K562 (cell line): ENCODE data around the gene MRPL2. TPM values are rescaled to one million over a fixed set of nuclear protein-coding genes. Genes with fewer than 3 reads are reported as not detected.

Source experiments
- ATAC-seq: fragments of 200-7000 bp; cut with Tn5 transposase; 3 replicates; pipeline ENCODE4 v1.9.1; 2020; ENCODE audit warnings: moderate library complexity
- BruUV-seq: library from RNA; stranded (reverse); fragments of 400-500 nt; replicated peaks from 2 replicates; lab custom pipeline; 2021; lab: Mats Ljungman, UMichigan
- CTCF ChIA-PET: fragments of 300-600 bp; formaldehyde crosslinking; extraction: SDS; loops from one replicate; lab custom pipeline; 2021; ENCODE audit warnings: low intra/inter-chr PET ratio; lab: Yijun Ruan, JAX
- POLR2A ChIA-PET: fragments of 300-600, 350-650 bp; sonication (Branson Sonifier 250); formaldehyde crosslinking; extraction: SDS; loops from one replicate; lab custom pipeline; 2021; ENCODE audit warnings: antibody characterized with exemption, inconsistent platforms; lab: Yijun Ruan, JAX
- DNase-seq, 4 experiments: peaks; one replicate each; pipeline versions ENCODE4 v3.0.0 to v3.0.0-alpha.2; 2011 to 2018; ENCODE audit warnings: low spot score in 3 of 4, mixed read lengths in 3 of 4; ENCODE audit errors: extremely low read depth in 1 of 4
- FAIRE-seq: peaks from 2 replicates; lab custom pipeline; 2011; peaks lifted over from hg19 to GRCh38; lab: Jason Lieb, UNC
- H2AFZ ChIP-seq: 2 replicates; pipeline ENCODE4 v1.6.0; 2011; ENCODE audit warnings: low read depth, low read length, control low read depth, inconsistent platforms
- H3K27ac ChIP-seq: fragments of 200-600 bp; 3 replicates; pipeline ENCODE4 v1.8.0; 2011; ENCODE audit warnings: low read depth, mild to moderate bottlenecking, control low read depth, inconsistent platforms, low read length, moderate library complexity, mixed read lengths; ENCODE audit errors: extremely low read depth
- H3K27me3 ChIP-seq, 2 experiments: fragments of 300-600 bp in 1 of 2; 2 replicates in 1 of 2; 3 replicates in 1 of 2; pipeline versions ENCODE4 v1.6.0 to v1.8.0; 2011; ENCODE audit warnings: inconsistent platforms in 2 of 2, low read length in 2 of 2, mild to moderate bottlenecking in 1 of 2, mixed read lengths in 1 of 2, moderate library complexity in 1 of 2; ENCODE audit not compliant: control insufficient read depth in 2 of 2, insufficient read depth in 2 of 2
- H3K36me3 ChIP-seq: fragments of 300-600 bp; 3 replicates; pipeline ENCODE4 v1.8.0; 2011; ENCODE audit warnings: mild to moderate bottlenecking, low read length, inconsistent platforms; ENCODE audit not compliant: control insufficient read depth, insufficient read depth
- H3K4me1 ChIP-seq, 2 experiments: fragments of 200-600 bp in 1 of 2; replicated peaks in 1 of 2; 2 replicates in 1 of 2; 3 replicates in 1 of 2; pipeline versions ENCODE4 v1.5.1 to v1.8.0; 2011; ENCODE audit warnings: inconsistent platforms in 2 of 2, low read length in 2 of 2, mild to moderate bottlenecking in 1 of 2, mixed read lengths in 1 of 2, moderate library complexity in 1 of 2; ENCODE audit not compliant: control insufficient read depth in 2 of 2, insufficient read depth in 2 of 2
- H3K4me2 ChIP-seq: 2 replicates; pipeline ENCODE4 v1.6.1; 2011; ENCODE audit warnings: low read length, control low read depth, inconsistent platforms, mixed read lengths; ENCODE audit not compliant: insufficient read depth
- H3K4me3 ChIP-seq: fragments of 200-600 bp; sonication (generic), shearing (Covaris generic); 2 replicates; pipeline ENCODE4 v1.5.1; 2016; ENCODE audit warnings: control low read depth, inconsistent platforms
- H3K79me2 ChIP-seq: fragments of 200-600 bp; 3 replicates; pipeline ENCODE4 v1.8.0; 2011; ENCODE audit warnings: low read length, inconsistent platforms; ENCODE audit not compliant: control insufficient read depth, insufficient read depth
- H3K9ac ChIP-seq, 2 experiments: 2 replicates each; pipeline versions ENCODE4 v1.6.0 to v1.6.1; 2011; ENCODE audit warnings: low read depth in 2 of 2, low read length in 2 of 2, control low read depth in 1 of 2, inconsistent platforms in 1 of 2, mild to moderate bottlenecking in 1 of 2, mixed read lengths in 1 of 2; ENCODE audit not compliant: insufficient read depth in 1 of 2
- H3K9me1 ChIP-seq: one replicate; pipeline ENCODE4 v1.6.0; 2011; ENCODE audit warnings: inconsistent platforms, mild to moderate bottlenecking, low read length, moderate library complexity; ENCODE audit not compliant: control insufficient read depth, insufficient read depth
- H3K9me3 ChIP-seq: replicated peaks from 2 replicates; pipeline ENCODE4 v1.5.1; 2011; ENCODE audit warnings: low read depth, low read length, inconsistent platforms; ENCODE audit not compliant: control insufficient read depth, insufficient read depth
- H4K20me1 ChIP-seq: replicated peaks from 2 replicates; pipeline ENCODE4 v1.6.1; 2011; ENCODE audit warnings: low read length, inconsistent platforms, mixed read lengths; ENCODE audit not compliant: control insufficient read depth, insufficient read depth
- CAMTA2 ChIP-seq: fragments of 250-450 bp; sonication (Bioruptor Pico); conservative IDR thresholded peaks from 2 replicates; pipeline ENCODE4 v1.5.1; 2022
- CHAMP1 ChIP-seq: fragments of 450-650 bp; IDR thresholded peaks from 2 replicates; pipeline ENCODE4 v1.6.1; 2016; ENCODE audit warnings: mild to moderate bottlenecking
- FOS ChIP-seq: IDR thresholded peaks from 3 replicates; pipeline ENCODE4 v1.6.1; 2011; ENCODE audit not compliant: insufficient read length; ENCODE audit errors: extremely low read depth
- JUN ChIP-seq, 2 experiments: sonication (generic) in 1 of 2; formaldehyde crosslinking in 1 of 2; IDR thresholded peaks; 2 replicates each; pipeline versions ENCODE4 v1.6.1 to v1.8.0; 2012 to 2022; ENCODE audit warnings: borderline replicate concordance in 2 of 2, mild to moderate bottlenecking in 2 of 2, improper control_type of control experiment in 1 of 2, low read depth in 1 of 2, low read length in 1 of 2, missing genetic modification reagents in 1 of 2
- PHF20 ChIP-seq: fragments of 450-650 bp; IDR thresholded peaks from 2 replicates; pipeline ENCODE4 v1.6.1; 2018; ENCODE audit not compliant: partially characterized antibody
- RBBP5 ChIP-seq: fragments of 200-600 bp; sonication (generic); IDR thresholded peaks from 2 replicates; pipeline ENCODE4 v1.6.1; 2012; ENCODE audit warnings: borderline replicate concordance, mild to moderate bottlenecking, low read length, control low read depth, inconsistent platforms; ENCODE audit not compliant: insufficient read depth, poor library complexity, severe bottlenecking
- SAFB2 ChIP-seq: fragments of 200-400 bp; formaldehyde crosslinking; IDR thresholded peaks from 2 replicates; pipeline ENCODE4 v1.6.1; 2018; ENCODE audit warnings: borderline replicate concordance, low read length, low read depth, moderate library complexity; ENCODE audit not compliant: severe bottlenecking
- SMAD1 ChIP-seq: fragments of 150-350 bp; IDR thresholded peaks from 2 replicates; pipeline ENCODE4 v1.6.1; 2014; ENCODE audit warnings: low read length, low read depth; ENCODE audit not compliant: partially characterized antibody
- TSC22D4 ChIP-seq: fragments of 450-650 bp; IDR thresholded peaks from 2 replicates; pipeline ENCODE4 v1.6.1; 2016; ENCODE audit warnings: missing genetic modification characterization, missing biosample characterization, control low read depth
- ZKSCAN3 ChIP-seq: fragments of 250-450 bp; sonication (Bioruptor Pico); IDR thresholded peaks from 2 replicates; pipeline ENCODE4 v1.4.0; 2020
- ZNF143 ChIP-seq: sonication (generic); formaldehyde crosslinking; IDR thresholded peaks from 2 replicates; pipeline ENCODE4 v1.9.0; 2022; ENCODE audit warnings: mild to moderate bottlenecking, missing genetic modification reagents
- ZNF165 ChIP-seq: fragments of 250-450 bp; sonication (Bioruptor Pico); IDR thresholded peaks from 2 replicates; pipeline ENCODE4 v1.4.0; 2020; ENCODE audit warnings: borderline replicate concordance
- ZNF639 ChIP-seq, 2 experiments: fragments of 200-800 bp in 1 of 2; sonication (Bioruptor generic) in 1 of 2; sonication (generic) in 1 of 2; formaldehyde crosslinking in 1 of 2; IDR thresholded peaks in 1 of 2; conservative IDR thresholded peaks in 1 of 2; 2 replicates each; pipeline versions ENCODE4 v1.5.0 to v1.6.1; 2016 to 2020; ENCODE audit warnings: missing compliant biosample characterization in 1 of 2, missing genetic modification characterization in 1 of 2, missing genetic modification reagents in 1 of 2
- whole genome bisulfite sequencing: fragments of 100-300 bp; shearing (Covaris generic); methylation state at CpG from one replicate; pipeline ENCODE4 v1.1.6; 2016; ENCODE audit warnings: low coverage, mixed read lengths; ENCODE audit not compliant: insufficient coverage; ENCODE audit errors: missing lambda C conversion rate; 5-methylcytosine and 5-hydroxymethylcytosine counted together
- in situ Hi-C: fragments of 300-500 bp; cut with MboI; formaldehyde crosslinking; loops from 4 replicates; pipeline ENCODE4 v1.15.0; 2018; ENCODE audit warnings: inconsistent platforms, mixed read lengths
- intact Hi-C: fragments of 100-400 bp; cut with micrococcal nuclease; formaldehyde crosslinking; loops from 2 replicates; pipeline ENCODE4 v1.14.2; 2022
- polyA plus RNA-seq, 8 experiments: library from polyadenylated mRNA; depleted of rRNA in 4 of 8; stranded (reverse) in 5 of 8; unstranded in 3 of 8; fragments of >200 nt; fragmentation: Nextera tagmentation in 2 of 8; fragmentation: Illumina TruSeq in 1 of 8; extraction: Ambion mirVana in 2 of 8; extraction: Trizol in 1 of 8; gene quantifications; 2 replicates each; pipeline versions ENCODE4 v1.2.1 to v1.2.3, GENCODE V29; 2011 to 2014; ENCODE audit warnings: inconsistent platforms in 1 of 8, missing spikeins in 1 of 8
- total RNA-seq, 7 experiments: library from RNA; depleted of rRNA in 6 of 7; stranded (reverse); fragments of >200 nt in 6 of 7; fragmentation: Illumina TruSeq in 2 of 7; extraction: Trizol in 2 of 7; gene quantifications; 2 replicates each; pipeline versions ENCODE4 v1.2.1 to v1.2.3, GENCODE V29; 2011 to 2021; ENCODE audit warnings: low replicate concordance in 1 of 7
- TF ChIP-seq, protein P1 (sequence below): fragments of 200-400 bp; formaldehyde crosslinking; IDR thresholded peaks from 2 replicates; pipeline ENCODE4 v1.6.1; 2017; ENCODE audit warnings: mild to moderate bottlenecking, low read depth, low read length, moderate library complexity

Gene MRPL2
- total and polyA plus RNA-seq, 9 of the 15 experiments (the other 6 are each of a cell fraction or from before 2014, with no cell fraction given): 63.1 to 262 (median 121) TPM

DNA sequence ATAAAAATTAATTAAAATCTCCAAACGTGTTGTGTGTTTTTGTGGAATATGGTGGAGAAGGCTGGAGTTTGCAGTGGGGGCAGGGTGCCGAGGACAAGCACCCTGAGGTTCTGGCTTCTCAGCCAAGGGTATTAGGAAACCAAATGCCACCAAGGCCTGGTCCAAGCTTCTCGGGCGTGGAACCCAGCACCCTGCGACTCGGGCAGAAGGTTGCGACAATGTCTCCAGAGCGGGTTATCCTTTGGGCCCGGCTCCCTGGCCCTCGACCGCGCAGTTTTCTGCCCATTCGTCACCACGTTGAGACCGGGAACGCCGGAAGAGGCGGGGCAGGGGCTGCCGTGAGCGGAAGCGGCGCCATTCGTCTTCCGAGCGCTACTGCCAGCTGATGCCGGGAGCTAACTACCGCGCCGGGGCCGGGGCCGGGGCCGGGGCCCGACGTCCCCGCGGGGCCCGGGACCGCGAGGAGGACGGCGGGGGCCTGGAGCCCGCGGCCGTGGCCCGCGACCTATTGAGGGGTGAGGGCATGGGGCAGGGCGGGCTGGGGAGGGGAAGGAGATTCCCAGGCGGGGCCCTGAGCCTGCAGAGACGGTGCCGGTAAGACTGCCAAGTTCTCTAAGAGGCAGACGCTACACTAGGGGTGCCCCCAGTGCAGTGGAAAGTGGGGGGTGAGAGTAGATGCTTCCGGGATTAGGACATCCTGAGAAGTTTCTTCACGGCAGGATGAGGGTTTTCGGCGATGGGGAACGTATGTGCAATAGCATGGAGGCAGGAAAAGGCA is 37.8 kb downstream of the MRPL2 start, which contains the start of gene RRP36:
Gene RRP36 (plus strand): TSS at position 354 of the 778 bp plus-strand sequence. CDS start 32 bp downstream, at position 386.
- H2AFZ ChIP-seq: peak within 1 kb of the TSS; percentile 94
- TF ChIP-seq ZNF165 (CRISPR knock-in tag): no peak
- no peak; a peak in 1 of 4 replicates for TF ChIP-seq ZNF639 (CRISPR knock-in tag; conservative IDR thresholded peaks at IDR 0.05 in 1 of 2, IDR thresholded peaks at IDR 0.05 in 1 of 2)
- no peak for TF ChIP-seq ZKSCAN3 (CRISPR knock-in tag)
- TF ChIP-seq CAMTA2 (CRISPR knock-in tag): 0 out of 2 replicates have a peak, but pooled peaks have one; percentile 45
- peak; percentile 50 for TF ChIP-seq SMAD1
- TF ChIP-seq TSC22D4 (tag): no peak
- TF ChIP-seq JUN (IDR thresholded peaks at IDR 0.05; ENCODE audit: borderline replicate concordance, low read depth, low read length): no peak
- no peak for TF ChIP-seq JUN (CRISPR knock-in tag; IDR thresholded peaks at IDR 0.05; ENCODE audit: borderline replicate concordance)
- no peak for TF ChIP-seq FOS
- TF ChIP-seq CHAMP1: no peak
- no peak for TF ChIP-seq SAFB2
- no peak for TF ChIP-seq ZNF143 (CRISPR knock-in tag)
- peak; percentile 66 for TF ChIP-seq PHF20
- TF ChIP-seq, protein P1, sequence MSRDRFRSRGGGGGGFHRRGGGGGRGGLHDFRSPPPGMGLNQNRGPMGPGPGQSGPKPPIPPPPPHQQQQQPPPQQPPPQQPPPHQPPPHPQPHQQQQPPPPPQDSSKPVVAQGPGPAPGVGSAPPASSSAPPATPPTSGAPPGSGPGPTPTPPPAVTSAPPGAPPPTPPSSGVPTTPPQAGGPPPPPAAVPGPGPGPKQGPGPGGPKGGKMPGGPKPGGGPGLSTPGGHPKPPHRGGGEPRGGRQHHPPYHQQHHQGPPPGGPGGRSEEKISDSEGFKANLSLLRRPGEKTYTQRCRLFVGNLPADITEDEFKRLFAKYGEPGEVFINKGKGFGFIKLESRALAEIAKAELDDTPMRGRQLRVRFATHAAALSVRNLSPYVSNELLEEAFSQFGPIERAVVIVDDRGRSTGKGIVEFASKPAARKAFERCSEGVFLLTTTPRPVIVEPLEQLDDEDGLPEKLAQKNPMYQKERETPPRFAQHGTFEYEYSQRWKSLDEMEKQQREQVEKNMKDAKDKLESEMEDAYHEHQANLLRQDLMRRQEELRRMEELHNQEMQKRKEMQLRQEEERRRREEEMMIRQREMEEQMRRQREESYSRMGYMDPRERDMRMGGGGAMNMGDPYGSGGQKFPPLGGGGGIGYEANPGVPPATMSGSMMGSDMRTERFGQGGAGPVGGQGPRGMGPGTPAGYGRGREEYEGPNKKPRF: no peak
- TF ChIP-seq RBBP5: peak; percentile 91

More for the DNA sequence above, 37.8 kb downstream of the MRPL2 start, which contains the start of gene RRP36:
- peaks cover 80% of the 10 kb centered on the region for H3K36me3 ChIP-seq
- no peaks in the 10 kb centered on the region for H3K9me1 ChIP-seq
- 1% methylated on average over 36 of the region's 56 CpGs for WGBS
- BruUV-seq: TSS peak; percentile 99
- H3K27me3 ChIP-seq: no peaks in the 10 kb centered on the region
- intact Hi-C loops: no loop called here
- peaks cover 53% of the 10 kb centered on the region for H3K79me2 ChIP-seq
- peak; percentile 93 for ATAC-seq
- FAIRE-seq: peak; percentile 80
- peak within 1 kb of the TSS; percentile 72 for H3K4me3 ChIP-seq
- CTCF ChIA-PET: no interaction called here
- POLR2A ChIA-PET: interaction anchor here (0.6 to 2.6 kb wide), 17 partner anchors 8 to 496 kb away, joined by 3 to 17 read pairs (median 4); partner anchors contain the start of genes CUL7 and PEX6
- peak; percentile 85 to 92 (median 90) for DNase-seq
- peaks cover 34 to 35% of the 10 kb centered on the region in 2 experiments for H3K4me1 ChIP-seq
- no peaks in the 10 kb centered on the region for H4K20me1 ChIP-seq
- H3K27ac ChIP-seq: peak within 1 kb of the TSS; percentile 83
- in situ Hi-C loops: no loop called here
- H3K9me3 ChIP-seq: no peaks in the 10 kb centered on the region
- peak within 1 kb of the TSS; percentile 82 to 94 for H3K9ac ChIP-seq
- peak within 1 kb of the TSS; percentile 100 for H3K4me2 ChIP-seq
